Frontal cortex (tissue), 4 donors: Measurements from ENCODE around the gene INSIG1. TPM values are rescaled to one million over a fixed set of nuclear protein-coding genes. Genes with fewer than 3 reads are reported as not detected.
A peak's percentile ranks its signal among the peaks of the same experiment; 100 is the strongest.

Source experiments
- DNase-seq, 2 donors: peaks; one replicate each; pipeline ENCODE4 v3.0.0; 2012; ENCODE audit warnings: low spot score in 2 of 2
- FAIRE-seq: peaks from 2 replicates; lab custom pipeline; 2012; peaks lifted over from hg19 to GRCh38; lab: Jason Lieb, UNC
- total RNA-seq: library from RNA; depleted of rRNA; stranded (reverse); fragments of >200 nt; gene quantifications from one replicate; pipeline ENCODE4 v1.2.3, GENCODE V29; 2014
- donor health status: control.
- donor health status: control.
- donor health status: control.

Gene INSIG1
- total RNA-seq, 1 donor from 2014 or later, result 105 TPM

GRCh38 chr7:155282671-155283070 is 15.0 kb upstream of the INSIG1 start:
- FAIRE-seq, result no peak
- peak in 1 of 2 donors; percentile 40 for DNase-seq

- DNase-seq (no peak), FAIRE-seq (no peak)
Observed at GRCh38 chr7:155283565-155284194, 14.0 kb upstream of the INSIG1 start.

GRCh38 chr7:155284496-155285274 is 13.0 kb upstream of the INSIG1 start:
- DNase-seq, result no peak
- FAIRE-seq, result no peak

GRCh38 chr7:155285423-155285822 is 12.3 kb upstream of the INSIG1 start:
- no peak for FAIRE-seq
- no peak for DNase-seq

GRCh38 chr7:155285833-155286232 is 11.8 kb upstream of the INSIG1 start:
- DNase-seq (no peak), FAIRE-seq (no peak)

- DNase-seq (no peak), FAIRE-seq (no peak)
Observed at GRCh38 chr7:155286686-155287085, 11.0 kb upstream of the INSIG1 start.

- no peak for FAIRE-seq
- DNase-seq, result no peak
Observed at GRCh38 chr7:155287284-155287935, 10.3 kb upstream of the INSIG1 start.

GRCh38 chr7:155288055-155288454 is 9.6 kb upstream of the INSIG1 start:
- FAIRE-seq (no peak), DNase-seq (no peak)

GRCh38 chr7:155289107-155289506 is 8.6 kb upstream of the INSIG1 start:
- FAIRE-seq (no peak), DNase-seq (no peak)

- no peak for FAIRE-seq
- no peak for DNase-seq
Observed at GRCh38 chr7:155289949-155290501, 7.7 kb upstream of the INSIG1 start.

- DNase-seq (no peak), FAIRE-seq (no peak)
Observed at GRCh38 chr7:155291045-155291530, 6.6 kb upstream of the INSIG1 start.

- no peak for FAIRE-seq
- DNase-seq, result no peak
Observed at GRCh38 chr7:155291729-155292128, 5.9 kb upstream of the INSIG1 start.

- no peak for DNase-seq
- no peak for FAIRE-seq
Observed at GRCh38 chr7:155292680-155293226, 4.9 kb upstream of the INSIG1 start.

GRCh38 chr7:155293721-155294510 is 3.8 kb upstream of the INSIG1 start:
- DNase-seq (no peak), FAIRE-seq (no peak)

GRCh38 chr7:155294511-155294778 is 3.2 kb upstream of the INSIG1 start:
- FAIRE-seq, result no peak
- DNase-seq, result no peak

GRCh38 chr7:155295511-155295910 is 2.2 kb upstream of the INSIG1 start:
- no peak for FAIRE-seq

GRCh38 chr7:155296006-155296787 is 1.5 kb upstream of the INSIG1 start:
- DNase-seq (no peak), FAIRE-seq (no peak)

More at GRCh38 chr7:155295511-155295910, 2.2 kb upstream of the INSIG1 start:
- DNase-seq, result no peak

- FAIRE-seq, result no peak
- DNase-seq, result peak; percentile 22 to 61
Observed at GRCh38 chr7:155296788-155297516, 726 bp upstream of the INSIG1 start.
